CD4-positive, CD25-positive, alpha-beta regulatory T cell (primary cell): Measurements from ENCODE around the gene C5orf15. TPM values are rescaled to one million over a fixed set of nuclear protein-coding genes. Genes with fewer than 3 reads are reported as not detected.

Experiments used
- ATAC-seq, 2 donors: fragments of 150-1000 bp; cut with Tn5 transposase; one replicate each; pipeline ENCODE4 v1.10.0; 2021; ENCODE audit warnings: low read depth in 2 of 2, moderate number of reproducible peaks in 2 of 2, moderate library complexity in 1 of 2
- DNase-seq, 3 donors: peaks; one replicate each; pipeline versions ENCODE4 v3.0.0 to v3.0.0-alpha.2; 2012 to 2022; ENCODE audit warnings: mixed read lengths in 1 of 3
- H3K27ac ChIP-seq: one replicate; pipeline ENCODE4 v1.7.0; 2013; ENCODE audit warnings: mild to moderate bottlenecking, low read length; ENCODE audit not compliant: insufficient read depth, poor library complexity, severe bottlenecking
- H3K27me3 ChIP-seq: one replicate; pipeline ENCODE4 v1.7.0; 2013; ENCODE audit warnings: low read length; ENCODE audit not compliant: control insufficient read depth, insufficient read depth
- H3K36me3 ChIP-seq: one replicate; pipeline ENCODE4 v1.7.0; 2013; ENCODE audit warnings: mild to moderate bottlenecking, low read length, moderate library complexity; ENCODE audit not compliant: control insufficient read depth, insufficient read depth
- H3K4me1 ChIP-seq: 2 replicates; pipeline ENCODE4 v1.7.0; 2013; ENCODE audit warnings: mild to moderate bottlenecking, low read length; ENCODE audit not compliant: insufficient read depth, control insufficient read depth, poor library complexity, severe bottlenecking
- H3K4me3 ChIP-seq: one replicate; pipeline ENCODE4 v1.7.0; 2013; ENCODE audit warnings: low read depth, mild to moderate bottlenecking, low read length, moderate library complexity
- H3K9me3 ChIP-seq, 2 experiments: 1 replicate in 1 of 2; 2 replicates in 1 of 2; pipeline ENCODE4 v1.7.0; 2013; ENCODE audit warnings: low read length in 2 of 2, mild to moderate bottlenecking in 1 of 2, moderate library complexity in 1 of 2; ENCODE audit not compliant: control insufficient read depth in 2 of 2
- H3K27ac Mint-ChIP-seq, 3 donors: one replicate each; pipeline ENCODE4 v1.8.0; 2020 to 2022; ENCODE audit warnings: mild to moderate bottlenecking in 3 of 3, mixed read lengths in 3 of 3, moderate library complexity in 2 of 3
- H3K27me3 Mint-ChIP-seq: one replicate; pipeline ENCODE4 v1.8.0; 2022; ENCODE audit warnings: mild to moderate bottlenecking, mixed read lengths
- H3K36me3 Mint-ChIP-seq: one replicate; pipeline ENCODE4 v1.8.0; 2020; ENCODE audit warnings: mixed read lengths
- H3K4me1 Mint-ChIP-seq, 4 donors: one replicate each; pipeline ENCODE4 v1.8.0; 2020 to 2022; ENCODE audit warnings: mixed read lengths in 4 of 4, mild to moderate bottlenecking in 1 of 4
- H3K4me3 Mint-ChIP-seq, 4 donors: one replicate each; pipeline ENCODE4 v1.8.0; 2020 to 2022; ENCODE audit warnings: mild to moderate bottlenecking in 4 of 4, mixed read lengths in 4 of 4, moderate library complexity in 3 of 4
- H3K9me3 Mint-ChIP-seq, 7 donors: one replicate each; pipeline ENCODE4 v1.8.0; 2020 to 2022; ENCODE audit warnings: mixed read lengths in 7 of 7, mild to moderate bottlenecking in 3 of 7, moderate library complexity in 2 of 7
- polyA plus RNA-seq, 4 donors: library from polyadenylated mRNA; unstranded; fragments of 300-500 nt; fragmentation: Illumina TruSeq; gene quantifications; one replicate each; pipeline ENCODE4 v1.2.3, GENCODE V29; 2021
- total RNA-seq: library from RNA; stranded (reverse); gene quantifications from one replicate; pipeline ENCODE4 v1.2.3, GENCODE V29; 2022

C5orf15 gene
- total and polyA plus RNA-seq, 5 donors from 2014 or later = 12.9 to 34.8 (median 25.4) TPM

- Histone ChIP-seq H3K27me3 (no peaks in the 10 kb centered on the region), H3K4me3 (no peak overlapping the region), H3K4me1 (peaks cover 18% of the 10 kb centered on the region), H3K36me3 (peaks cover 3% of the 10 kb centered on the region), H3K9me3 (no peaks in the 10 kb centered on the region), H3K27ac (no peak overlapping the region)
- Mint-ChIP-seq H3K9me3 (no peaks in the 10 kb centered on the region), H3K4me3 (peak overlapping the region in 1 of 4 donors; percentile 63), H3K27me3 (no peaks in the 10 kb centered on the region), H3K36me3 (no peaks in the 10 kb centered on the region), H3K27ac (peak overlapping the region in 1 of 3 donors; percentile 46), H3K4me1 (peaks cover 22 to 88% (median 54%) of the 10 kb centered on the region in 4 donors)
- ATAC-seq = no peak
- DNase-seq = no peak
Observed at GRCh38 chr5:133998042-133998441, 29.6 kb upstream of the C5orf15 start.

GRCh38 chr5:133996683-133997252 is 28.3 kb upstream of the C5orf15 start:
- Mint-ChIP-seq H3K4me3 (peak overlapping the region in 1 of 4 donors; percentile 30), H3K4me1 (peaks cover 28 to 83% (median 53%) of the 10 kb centered on the region in 4 donors), H3K36me3 (peaks cover 4% of the 10 kb centered on the region), H3K9me3 (no peaks in the 10 kb centered on the region), H3K27ac (peak overlapping the region in 2 of 3 donors; percentile 38), H3K27me3 (no peaks in the 10 kb centered on the region)
- DNase-seq = peak in 1 of 3 donors; percentile 25
- H3K36me3 ChIP-seq = peaks cover 3% of the 10 kb centered on the region
- peaks cover 9% of the 10 kb centered on the region for H3K4me1 ChIP-seq
- no peak overlapping the region for H3K27ac ChIP-seq
- no peaks in the 10 kb centered on the region for H3K9me3 ChIP-seq
- H3K27me3 ChIP-seq = no peaks in the 10 kb centered on the region
- H3K4me3 ChIP-seq = no peak overlapping the region
- peak in 1 of 2 donors; percentile 38 for ATAC-seq

GRCh38 chr5:133995883-133996563 is 27.6 kb upstream of the C5orf15 start:
- peak overlapping the region in 1 of 3 donors; percentile 38 for H3K27ac Mint-ChIP-seq
- H3K9me3 Mint-ChIP-seq = no peaks in the 10 kb centered on the region
- H3K27me3 ChIP-seq = no peaks in the 10 kb centered on the region
- DNase-seq = no peak
- peaks cover 9% of the 10 kb centered on the region for H3K4me1 ChIP-seq
- no peak overlapping the region for H3K4me3 ChIP-seq
- ATAC-seq = no peak
- H3K4me1 Mint-ChIP-seq = peaks cover 26 to 76% (median 51%) of the 10 kb centered on the region in 4 donors
- H3K36me3 ChIP-seq = peaks cover 8% of the 10 kb centered on the region
- no peak overlapping the region for H3K27ac ChIP-seq
- no peak overlapping the region for H3K4me3 Mint-ChIP-seq
- H3K9me3 ChIP-seq = no peaks in the 10 kb centered on the region
- H3K27me3 Mint-ChIP-seq = no peaks in the 10 kb centered on the region
- H3K36me3 Mint-ChIP-seq = peaks cover 7% of the 10 kb centered on the region

- Histone ChIP-seq H3K4me3 (no peak overlapping the region), H3K36me3 (peaks cover 15% of the 10 kb centered on the region), H3K9me3 (no peaks in the 10 kb centered on the region), H3K4me1 (peaks cover 9% of the 10 kb centered on the region), H3K27me3 (no peaks in the 10 kb centered on the region), H3K27ac (no peak overlapping the region)
- no peaks in the 10 kb centered on the region for H3K27me3 Mint-ChIP-seq
- H3K27ac Mint-ChIP-seq = peak overlapping the region in 2 of 3 donors; percentile 1 to 75
- H3K36me3 Mint-ChIP-seq = peaks cover 12% of the 10 kb centered on the region
- peak overlapping the region in 1 of 4 donors; percentile 5 for H3K4me3 Mint-ChIP-seq
- no peaks in the 10 kb centered on the region for H3K9me3 Mint-ChIP-seq
- no peak for DNase-seq
- ATAC-seq = no peak
- H3K4me1 Mint-ChIP-seq = peaks cover 24 to 71% (median 47%) of the 10 kb centered on the region in 4 donors
Observed at GRCh38 chr5:133995341-133995740, 26.9 kb upstream of the C5orf15 start.

- H3K27ac Mint-ChIP-seq = peak overlapping the region in 2 of 3 donors; percentile 1 to 75
- H3K4me1 Mint-ChIP-seq = peaks cover 20 to 67% (median 43%) of the 10 kb centered on the region in 4 donors
- DNase-seq (no peak), ATAC-seq (no peak)
- H3K4me3 Mint-ChIP-seq = peak overlapping the region in 1 of 4 donors; percentile 21
- no peaks in the 10 kb centered on the region for H3K9me3 ChIP-seq
- H3K36me3 Mint-ChIP-seq = peaks cover 16% of the 10 kb centered on the region
- H3K27me3 Mint-ChIP-seq = no peaks in the 10 kb centered on the region
- peaks cover 16% of the 10 kb centered on the region for H3K36me3 ChIP-seq
- peaks cover 9% of the 10 kb centered on the region for H3K4me1 ChIP-seq
- H3K9me3 Mint-ChIP-seq = no peaks in the 10 kb centered on the region
- H3K27me3 ChIP-seq = no peaks in the 10 kb centered on the region
- no peak overlapping the region for H3K27ac ChIP-seq
- no peak overlapping the region for H3K4me3 ChIP-seq
Observed at GRCh38 chr5:133994990-133995333, 26.5 kb upstream of the C5orf15 start.

- no peaks in the 10 kb centered on the region for H3K27me3 ChIP-seq
- Mint-ChIP-seq H3K27me3 (no peaks in the 10 kb centered on the region), H3K4me3 (peak overlapping the region in 1 of 4 donors; percentile 21), H3K4me1 (peaks cover 15 to 62% (median 38%) of the 10 kb centered on the region in 4 donors), H3K36me3 (peaks cover 16% of the 10 kb centered on the region), H3K9me3 (no peaks in the 10 kb centered on the region), H3K27ac (peak overlapping the region; percentile 48 to 75 (median 59))
- H3K4me3 ChIP-seq = no peak overlapping the region
- peaks cover 9% of the 10 kb centered on the region for H3K4me1 ChIP-seq
- peaks cover 17% of the 10 kb centered on the region for H3K36me3 ChIP-seq
- ATAC-seq = no peak
- H3K9me3 ChIP-seq = no peaks in the 10 kb centered on the region
- H3K27ac ChIP-seq = no peak overlapping the region
- no peak for DNase-seq
Observed at GRCh38 chr5:133994297-133994989, 26.0 kb upstream of the C5orf15 start.

- Mint-ChIP-seq H3K4me3 (no peak overlapping the region), H3K9me3 (no peaks in the 10 kb centered on the region), H3K4me1 (peaks cover 15 to 54% (median 35%) of the 10 kb centered on the region in 4 donors), H3K27me3 (no peaks in the 10 kb centered on the region), H3K27ac (peak overlapping the region in 2 of 3 donors; percentile 49 to 75), H3K36me3 (peaks cover 21% of the 10 kb centered on the region)
- H3K27ac ChIP-seq = no peak overlapping the region
- no peak overlapping the region for H3K4me3 ChIP-seq
- no peak for DNase-seq
- no peaks in the 10 kb centered on the region for H3K9me3 ChIP-seq
- ATAC-seq = no peak
- peaks cover 24% of the 10 kb centered on the region for H3K36me3 ChIP-seq
- peaks cover 9% of the 10 kb centered on the region for H3K4me1 ChIP-seq
- no peaks in the 10 kb centered on the region for H3K27me3 ChIP-seq
Observed at GRCh38 chr5:133993185-133993936, 24.9 kb upstream of the C5orf15 start.
